SKM-1 (cell line): Measurements from ENCODE around the gene ZNF79.

ENCODE experiments used
- DNase-seq: peaks from one replicate; lab custom pipeline; 2025; ENCODE audit not compliant: unreplicated experiment; lab: John Stamatoyannopoulos, UW

ZNF79 gene

GRCh38 chr9:127397646-127398274 is 26.4 kb upstream of the ZNF79 start:
- no peak for DNase-seq

GRCh38 chr9:127398275-127398647 is 25.9 kb upstream of the ZNF79 start:
- DNase-seq, result no peak

DNA sequence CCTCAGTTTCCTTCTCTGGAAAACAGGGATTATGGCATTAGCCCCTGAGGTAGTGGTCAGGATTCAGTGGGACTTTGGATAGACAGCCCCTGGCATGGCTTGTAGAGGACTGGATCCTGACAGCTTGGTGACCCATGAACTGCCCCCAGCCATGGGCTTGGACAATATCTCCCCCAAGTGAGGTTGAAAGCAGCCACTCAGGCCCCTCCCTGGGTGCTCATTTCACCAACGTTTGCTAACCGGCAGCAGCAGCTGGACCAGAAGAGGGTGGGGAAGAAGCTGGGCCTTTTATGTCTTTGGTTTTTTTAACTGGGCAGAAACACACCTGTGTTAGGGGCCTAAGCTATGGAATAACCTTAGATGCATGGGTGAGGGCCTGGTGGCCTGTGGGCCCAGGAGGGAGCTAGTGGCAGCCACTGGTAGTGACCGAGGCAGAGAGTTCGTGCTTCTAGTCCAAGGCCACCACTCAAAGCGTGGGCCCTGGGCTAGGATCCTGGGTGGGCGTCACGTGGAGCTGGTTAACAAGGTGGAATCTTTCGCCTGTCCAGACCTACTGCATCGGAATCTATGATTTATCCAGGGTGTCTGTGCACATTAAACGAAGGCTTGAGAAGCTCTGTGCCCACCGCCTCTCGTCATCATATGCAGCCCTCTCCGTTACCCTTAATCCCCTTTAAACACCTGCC is 25.3 kb upstream of the ZNF79 start:
- no peak for DNase-seq

DNA sequence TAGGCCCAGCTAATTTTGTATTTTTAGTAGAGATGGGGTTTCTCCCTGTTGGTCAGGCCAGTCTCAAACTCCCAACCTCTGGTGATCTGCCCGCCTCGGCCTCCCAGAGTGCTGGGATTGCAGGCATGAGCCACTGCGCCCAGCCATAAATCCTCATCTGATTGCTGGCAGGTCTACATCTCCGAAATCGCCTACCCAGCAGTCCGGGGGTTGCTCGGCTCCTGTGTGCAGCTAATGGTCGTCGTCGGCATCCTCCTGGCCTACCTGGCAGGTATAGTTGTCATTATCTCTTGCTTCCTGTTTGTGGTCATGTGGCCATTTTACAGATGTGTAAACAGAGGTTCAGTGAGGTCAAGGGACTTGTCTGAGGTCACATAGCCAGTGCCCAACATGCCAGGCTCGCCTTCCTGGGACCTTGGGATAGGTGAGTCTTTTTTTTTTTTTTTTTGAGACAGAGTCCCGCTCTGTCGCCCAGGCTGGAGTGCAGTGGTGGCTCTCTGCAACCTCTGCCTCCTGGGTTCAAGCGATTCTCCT is 24.4 kb upstream of the ZNF79 start:
- DNase-seq, result no peak

DNA sequence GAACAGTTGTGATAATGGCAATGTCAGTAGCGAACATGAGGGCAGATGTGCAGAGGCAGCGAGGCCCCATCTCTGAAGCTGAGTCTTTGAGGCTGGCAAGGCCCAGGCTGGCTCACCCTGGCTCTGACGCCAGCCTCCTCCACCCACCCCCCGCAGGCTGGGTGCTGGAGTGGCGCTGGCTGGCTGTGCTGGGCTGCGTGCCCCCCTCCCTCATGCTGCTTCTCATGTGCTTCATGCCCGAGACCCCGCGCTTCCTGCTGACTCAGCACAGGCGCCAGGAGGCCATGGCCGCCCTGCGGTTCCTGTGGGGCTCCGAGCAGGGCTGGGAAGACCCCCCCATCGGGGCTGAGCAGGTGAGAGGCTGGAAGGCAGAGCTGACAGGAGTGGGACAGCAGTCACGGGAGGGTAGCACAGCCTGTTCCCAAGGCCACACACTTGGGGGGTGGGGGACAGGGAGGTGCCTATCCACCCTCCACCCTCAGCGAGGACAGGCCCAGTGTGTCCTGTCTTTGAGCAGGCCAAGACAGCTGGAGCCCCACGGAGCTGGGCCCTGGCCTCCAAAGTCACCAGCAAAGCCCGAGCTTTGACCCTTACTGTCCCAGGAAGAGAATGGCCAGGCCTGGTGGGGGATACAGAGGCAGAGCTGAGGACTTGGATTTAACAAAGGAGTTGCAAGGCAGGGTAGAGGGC is 21.6 kb upstream of the ZNF79 start:
- no peak for DNase-seq

GRCh38 chr9:127403507-127404192 is 20.5 kb upstream of the ZNF79 start:
- DNase-seq, result no peak

GRCh38 chr9:127404631-127405030 is 19.6 kb upstream of the ZNF79 start:
- no peak for DNase-seq

- no peak for DNase-seq
Observed at GRCh38 chr9:127405344-127406125, 18.6 kb upstream of the ZNF79 start.

DNA sequence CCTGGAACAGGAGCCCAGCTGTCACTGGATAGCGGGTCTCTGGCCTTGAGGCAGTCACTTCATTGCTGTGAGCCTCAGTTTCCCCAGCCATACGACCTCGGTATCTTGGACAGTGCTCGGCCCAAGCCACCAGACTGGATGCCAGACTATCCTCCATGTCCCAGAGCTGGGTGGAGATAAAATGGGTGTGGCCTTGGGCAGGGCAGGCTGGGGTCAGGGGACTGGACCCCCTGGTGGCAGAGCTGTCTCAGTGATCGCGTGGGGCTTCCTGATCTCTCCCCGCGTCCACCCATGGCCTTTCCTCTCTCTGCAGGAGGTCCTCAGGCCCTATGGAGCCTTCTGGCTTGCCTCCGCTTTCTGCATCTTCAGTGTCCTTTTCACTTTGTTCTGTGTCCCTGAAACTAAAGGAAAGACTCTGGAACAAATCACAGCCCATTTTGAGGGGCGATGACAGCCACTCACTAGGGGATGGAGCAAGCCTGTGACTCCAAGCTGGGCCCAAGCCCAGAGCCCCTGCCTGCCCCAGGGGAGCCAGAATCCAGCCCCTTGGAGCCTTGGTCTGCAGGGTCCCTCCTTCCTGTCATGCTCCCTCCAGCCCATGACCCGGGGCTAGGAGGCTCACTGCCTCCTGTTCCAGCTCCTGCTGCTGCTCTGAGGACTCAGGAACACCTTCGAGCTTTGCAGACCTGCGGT is 17.2 kb upstream of the ZNF79 start:
- DNase-seq, result no peak

DNA sequence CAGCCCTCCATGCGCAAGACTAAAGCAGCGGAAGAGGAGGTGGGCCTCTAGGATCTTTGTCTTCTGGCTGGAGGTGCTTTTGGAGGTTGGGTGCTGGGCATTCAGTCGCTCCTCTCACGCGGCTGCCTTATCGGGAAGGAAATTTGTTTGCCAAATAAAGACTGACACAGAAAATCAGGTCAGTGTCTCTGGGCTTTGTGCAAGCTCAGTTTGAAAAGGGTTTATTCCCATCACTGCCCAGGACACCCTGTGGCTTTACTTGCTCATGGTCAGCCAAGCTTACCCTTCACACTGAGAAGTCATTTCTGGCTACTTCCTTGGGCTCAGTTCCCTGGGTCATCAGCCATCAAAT is 16.7 kb upstream of the ZNF79 start:
- no peak for DNase-seq

- no peak for DNase-seq
Observed at GRCh38 chr9:127411122-127411521, 13.1 kb upstream of the ZNF79 start.

DNA sequence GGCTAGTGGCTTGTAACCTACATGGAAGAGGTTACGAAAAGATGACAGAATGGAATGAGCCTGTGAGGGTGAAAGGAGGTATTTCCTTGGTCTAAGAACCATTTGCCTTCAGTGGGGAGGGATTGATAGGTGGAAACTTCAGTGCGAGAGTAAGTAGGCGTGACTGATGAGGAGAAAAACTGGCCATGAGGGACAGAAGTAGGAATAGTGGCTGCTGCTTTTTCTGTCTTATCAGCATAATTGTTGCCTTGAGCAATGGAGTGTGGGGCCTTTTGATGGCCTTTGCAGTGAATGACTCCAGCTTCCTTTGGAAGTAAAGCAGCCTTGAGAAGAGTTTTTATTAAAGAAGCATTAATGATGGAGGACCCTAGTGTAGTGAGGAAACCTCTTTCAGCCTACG is 9.0 kb upstream of the ZNF79 start:
- DNase-seq, result no peak

GRCh38 chr9:127415657-127416056 is 8.5 kb upstream of the ZNF79 start:
- DNase-seq, result no peak

DNA sequence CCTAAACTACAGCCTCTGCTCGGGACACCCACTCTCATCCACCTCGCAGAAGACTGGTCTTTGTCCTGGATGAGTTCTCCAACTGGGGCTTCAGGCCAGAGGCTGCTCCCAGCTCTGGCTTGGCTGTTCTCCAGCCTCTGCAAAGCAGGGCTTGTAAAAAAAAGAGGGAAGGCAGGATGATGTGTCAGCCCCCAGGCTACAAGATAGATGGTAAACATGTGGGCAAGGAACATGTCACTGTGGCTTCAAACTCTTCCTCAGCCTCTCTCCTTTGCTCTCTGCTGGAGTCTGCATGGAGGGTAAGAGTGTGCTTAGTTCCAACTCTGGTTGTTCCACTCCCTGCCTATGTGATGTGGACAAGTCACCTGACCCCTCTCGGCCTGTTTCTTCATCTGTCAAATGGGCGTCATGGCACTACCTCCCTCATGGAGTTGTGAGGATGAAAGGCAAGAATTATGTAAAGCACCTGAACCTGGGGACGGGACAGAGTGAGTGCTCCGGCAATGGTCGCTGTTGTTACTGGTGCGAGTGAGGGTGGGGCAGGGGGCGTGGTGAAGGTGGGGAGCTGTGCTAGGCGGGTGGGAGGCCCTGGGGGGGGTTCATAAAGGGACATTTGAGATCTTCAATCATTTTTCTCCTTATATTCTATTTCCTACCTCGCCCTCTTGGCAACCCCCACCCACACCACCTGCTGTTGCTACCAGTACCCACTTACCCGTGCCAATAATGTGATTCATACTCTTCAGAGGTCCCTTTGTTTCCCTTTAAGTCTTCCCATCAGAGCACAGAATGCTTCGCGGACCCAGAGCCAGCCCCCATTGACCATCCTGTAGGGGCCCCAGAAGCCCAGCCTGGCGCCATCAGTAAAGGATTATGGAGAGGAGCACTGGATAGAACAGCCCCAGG is 6.8 kb upstream of the ZNF79 start:
- no peak for DNase-seq

- peak; percentile 29 for DNase-seq
Observed at GRCh38 chr9:127418037-127418471, 6.1 kb upstream of the ZNF79 start.

DNA sequence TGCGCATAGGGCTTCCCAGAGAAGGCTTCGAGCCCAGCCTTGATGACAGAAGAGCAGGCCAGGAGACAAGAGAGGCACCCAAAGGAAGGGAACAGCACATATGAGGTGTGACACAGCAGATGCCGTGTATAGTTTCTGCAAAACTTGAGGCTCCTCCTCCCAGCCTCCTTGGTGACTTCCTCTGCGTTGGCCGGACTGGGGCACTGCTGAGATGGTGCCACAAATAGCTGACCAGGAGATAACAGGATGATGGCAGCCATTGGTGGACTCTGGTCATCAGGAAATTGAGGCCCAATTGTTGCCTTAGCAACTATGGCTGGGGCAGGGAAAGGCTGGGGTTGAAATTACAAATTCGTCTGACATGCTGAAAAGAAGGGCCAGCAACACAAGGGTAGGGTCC is 4.8 kb upstream of the ZNF79 start:
- DNase-seq, result no peak

- no peak for DNase-seq
Observed at GRCh38 chr9:127421057-127421456, 3.1 kb upstream of the ZNF79 start.

DNA sequence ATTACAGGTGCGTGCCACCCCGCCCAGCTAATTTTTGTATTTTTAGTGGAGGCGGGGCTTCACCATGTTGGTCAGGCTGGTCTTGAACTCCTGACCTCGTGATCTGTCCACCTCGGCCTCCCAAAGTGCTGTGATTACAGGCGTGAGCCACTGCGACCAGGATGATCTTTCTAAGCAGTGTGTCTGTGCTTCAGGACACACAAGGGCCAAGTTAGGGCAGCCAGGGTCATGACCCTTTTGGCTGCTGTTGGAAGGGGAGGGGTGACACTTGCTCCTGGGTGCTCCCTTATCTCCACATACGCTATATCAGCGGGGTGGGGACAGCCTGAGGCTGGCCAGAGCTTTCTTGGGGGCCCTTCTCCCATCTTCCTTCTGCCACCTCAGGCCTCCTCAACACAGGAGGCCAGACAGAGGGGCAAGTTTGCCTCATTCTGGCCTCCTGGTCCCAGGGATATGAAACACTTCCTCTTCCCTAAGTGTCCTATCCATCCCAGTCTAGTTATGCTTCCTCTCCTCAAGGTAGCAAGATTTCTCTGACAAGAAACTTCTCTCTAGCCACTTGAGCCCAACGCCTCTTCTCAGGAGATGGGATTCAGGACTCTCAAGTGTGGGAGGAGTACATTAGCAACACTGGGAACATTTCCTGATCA is 1.9 kb upstream of the ZNF79 start:
- DNase-seq, result no peak

DNA sequence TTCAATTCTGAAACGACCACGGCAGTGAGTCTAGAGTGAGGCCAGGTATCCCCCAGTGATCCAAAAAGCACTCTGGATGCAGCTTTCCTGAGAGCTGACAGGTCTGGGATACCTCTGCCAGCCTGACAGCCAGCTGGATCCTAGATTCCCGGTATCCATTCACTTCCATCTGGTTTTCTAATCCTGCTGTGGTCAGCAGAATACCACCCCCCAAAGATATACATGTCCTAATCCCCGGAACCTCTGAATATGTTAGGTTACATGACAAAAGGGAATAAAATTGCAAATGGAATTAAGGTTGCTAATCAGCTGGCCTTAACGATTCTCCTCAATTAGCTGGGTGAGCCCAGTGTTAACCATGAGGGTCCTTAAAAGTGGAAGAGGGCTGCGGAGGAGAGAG is 1.4 kb upstream of the ZNF79 start:
- no peak for DNase-seq
